Mammary epithelial cell (primary cell): Measurements from ENCODE around the gene MB21D2.

Source experiments
- CTCF ChIP-seq, 2 donors: IDR thresholded peaks in 1 of 2; conservative IDR thresholded peaks in 1 of 2; 2 replicates each; pipeline ENCODE4 v1.5.1; 2011 to 2012; ENCODE audit warnings: inconsistent platforms in 2 of 2, low read length in 2 of 2, mild to moderate bottlenecking in 2 of 2, control low read depth in 1 of 2, low read depth in 1 of 2; ENCODE audit not compliant: insufficient read depth in 1 of 2; ENCODE audit errors: extremely low read depth in 1 of 2
- EZH2 ChIP-seq: IDR thresholded peaks from 2 replicates; pipeline ENCODE4 v1.6.1; 2012; ENCODE audit warnings: low read length, inconsistent platforms, borderline replicate concordance

- TF ChIP-seq CTCF (conservative IDR thresholded peaks at IDR 0.05 in 1 of 2, IDR thresholded peaks at IDR 0.05 in 1 of 2; ENCODE audit: extremely low read depth in 1 of 2, insufficient read depth in 1 of 2, low read depth in 1 of 2, low read length in 2 of 2) (no peak), EZH2 (no peak)
Measured at GRCh38 chr3:192805711-192806110, 111.9 kb downstream of the MB21D2 start.
